HG02938 (cell line): ENCODE data around the gene OR5K2.
A peak's percentile ranks its signal among the peaks of the same experiment; 100 is the strongest.

Experiments used
- ATAC-seq: cut with Tn5 transposase; IDR thresholded peaks from one replicate; pipeline ENCODE4 v1.9.1; 2021; ENCODE audit warnings: mild to moderate bottlenecking, moderate library complexity; ENCODE audit not compliant: unreplicated experiment

The OR5K2 gene

GRCh38 chr3:98522544-98523281, 25.2 kb downstream of the OR5K2 start, which contains the start of gene CLDND1:
CLDND1 (minus strand) TSS chr3:98522902; CDS start chr3:98521424, 1,478 bp downstream.
- peak; percentile 87 for ATAC-seq

GRCh38 chr3:98525494-98525893, 28.0 kb downstream of the OR5K2 start:
- no peak for ATAC-seq

- ATAC-seq, result no peak
Observed at GRCh38 chr3:98528474-98529346, 31.2 kb downstream of the OR5K2 start.

- ATAC-seq, result no peak
Observed at GRCh38 chr3:98529856-98530459, 32.5 kb downstream of the OR5K2 start.

- ATAC-seq, result no peak
Observed at GRCh38 chr3:98530676-98531075, 33.2 kb downstream of the OR5K2 start.

- no peak for ATAC-seq
Observed at GRCh38 chr3:98531622-98532274, 34.3 kb downstream of the OR5K2 start, which contains the start of gene GPR15. GPR15 (plus strand) TSS chr3:98531978; CDS start chr3:98532034, 56 bp downstream.

GRCh38 chr3:98532275-98532637, 34.8 kb downstream of the OR5K2 start:
- ATAC-seq, result no peak

- no peak for ATAC-seq
Observed at GRCh38 chr3:98532709-98533571, 35.5 kb downstream of the OR5K2 start.

- no peak for ATAC-seq
Observed at GRCh38 chr3:98534168-98534567, 36.7 kb downstream of the OR5K2 start.

- ATAC-seq, result no peak
Observed at GRCh38 chr3:98534734-98535133, 37.3 kb downstream of the OR5K2 start.

- ATAC-seq, result peak; percentile 75
Observed at GRCh38 chr3:98536456-98537017, 39.1 kb downstream of the OR5K2 start.

- peak; percentile 59 for ATAC-seq
Observed at GRCh38 chr3:98540346-98540745, 42.9 kb downstream of the OR5K2 start.

- ATAC-seq, result no peak
Observed at GRCh38 chr3:98541695-98542094, 44.2 kb downstream of the OR5K2 start.

- no peak for ATAC-seq
Observed at GRCh38 chr3:98542623-98543022, 45.1 kb downstream of the OR5K2 start.

GRCh38 chr3:98545940-98546339, 48.5 kb downstream of the OR5K2 start:
- peak; percentile 57 for ATAC-seq
